GM23338 (cell line): ENCODE data around the gene WDR93. TPM values are rescaled to one million over a fixed set of nuclear protein-coding genes. Genes with fewer than 3 reads are reported as not detected.

ENCODE experiments used
- ATAC-seq: fragments of 200-7000 bp; cut with Tn5 transposase; 3 replicates; pipeline ENCODE4 v1.9.1; 2020
- DNase-seq: peaks from one replicate; pipeline ENCODE4 v3.0.0-alpha.2; 2015; ENCODE audit warnings: low spot score
- H2AFZ ChIP-seq: fragments of 200-600 bp; sonication (generic); 2 replicates; pipeline ENCODE4 v1.8.0; 2016; ENCODE audit warnings: antibody characterized with exemption, mild to moderate bottlenecking, moderate library complexity
- H3F3A ChIP-seq: fragments of 200-600 bp; sonication (generic); replicated peaks from 2 replicates; pipeline ENCODE4 v1.8.0; 2017; ENCODE audit warnings: antibody characterized with exemption, mixed run types, low read depth
- H3K27ac ChIP-seq: fragments of 200-600 bp; sonication (generic); 2 replicates; pipeline ENCODE4 v1.6.1; 2016; ENCODE audit warnings: low read depth
- H3K27me3 ChIP-seq: fragments of 200-600 bp; sonication (generic); 2 replicates; pipeline ENCODE4 v1.8.0; 2016; ENCODE audit warnings: mild to moderate bottlenecking, mixed run types, moderate library complexity; ENCODE audit not compliant: insufficient read depth
- H3K36me3 ChIP-seq: fragments of 200-600 bp; sonication (generic); 2 replicates; pipeline ENCODE4 v1.8.0; 2016; ENCODE audit warnings: mild to moderate bottlenecking; ENCODE audit not compliant: insufficient read depth
- H3K4me1 ChIP-seq: fragments of 200-600 bp; sonication (generic); 2 replicates; pipeline ENCODE4 v1.8.0; 2016; ENCODE audit warnings: mild to moderate bottlenecking, moderate library complexity; ENCODE audit not compliant: insufficient read depth
- H3K4me2 ChIP-seq: fragments of 200-600 bp; sonication (generic); 2 replicates; pipeline ENCODE4 v1.7.1; 2017; ENCODE audit warnings: mixed run types
- H3K4me3 ChIP-seq: fragments of 200-600 bp; sonication (generic); 2 replicates; pipeline ENCODE4 v1.6.1; 2016; ENCODE audit warnings: mixed run types
- H3K79me2 ChIP-seq: fragments of 200-600 bp; sonication (generic); replicated peaks from 2 replicates; pipeline ENCODE4 v1.8.0; 2017; ENCODE audit warnings: mild to moderate bottlenecking; ENCODE audit not compliant: insufficient read depth
- H3K9me2 ChIP-seq: fragments of 200-600 bp; sonication (generic); 2 replicates; pipeline ENCODE4 v1.8.0; 2017; ENCODE audit not compliant: insufficient read depth
- H4K20me1 ChIP-seq: fragments of 200-600 bp; sonication (generic); replicated peaks from 2 replicates; pipeline ENCODE4 v1.8.0; 2017; ENCODE audit warnings: mild to moderate bottlenecking; ENCODE audit not compliant: insufficient read depth
- H3K27ac Mint-ChIP-seq: 2 replicates; pipeline ENCODE4 v1.8.0; 2020; ENCODE audit warnings: inconsistent platforms, mild to moderate bottlenecking, moderate library complexity, mixed read lengths
- H3K27me3 Mint-ChIP-seq: 3 replicates; pipeline ENCODE4 v1.8.0; 2022; ENCODE audit warnings: low read depth, mild to moderate bottlenecking, moderate library complexity, mixed read lengths, inconsistent platforms; ENCODE audit not compliant: insufficient read depth, poor library complexity
- H3K36me3 Mint-ChIP-seq: 3 replicates; pipeline ENCODE4 v1.8.0; 2021; ENCODE audit warnings: low read depth, mild to moderate bottlenecking, inconsistent platforms, moderate library complexity, mixed read lengths
- H3K4me1 Mint-ChIP-seq: 3 replicates; pipeline ENCODE4 v1.8.0; 2020; ENCODE audit warnings: mild to moderate bottlenecking, inconsistent platforms, mixed read lengths
- H3K4me3 Mint-ChIP-seq: 3 replicates; pipeline ENCODE4 v1.8.0; 2021; ENCODE audit warnings: moderate library complexity, mild to moderate bottlenecking, inconsistent platforms, mixed read lengths
- H3K9me3 Mint-ChIP-seq: 3 replicates; pipeline ENCODE4 v1.8.0; 2020; ENCODE audit warnings: moderate library complexity, mild to moderate bottlenecking, inconsistent platforms, mixed read lengths
- CREB1 ChIP-seq: fragments of 250-450 bp; sonication (Bioruptor Pico); IDR thresholded peaks from 2 replicates; pipeline ENCODE4 v1.5.0; 2020; ENCODE audit warnings: low read depth, mild to moderate bottlenecking, moderate library complexity
- POLR2AphosphoS5 ChIP-seq: IDR thresholded peaks from 2 replicates; pipeline ENCODE4 v1.6.1; 2016; ENCODE audit warnings: antibody characterized with exemption, low read depth
- STAT1 ChIP-seq: IDR thresholded peaks from one replicate; pipeline ENCODE4 v1.6.1; 2016; ENCODE audit warnings: antibody characterized with exemption; ENCODE audit not compliant: unreplicated experiment
- ZNF462 ChIP-seq: fragments of 250-450 bp; sonication (Bioruptor Pico); IDR thresholded peaks from 2 replicates; pipeline ENCODE4 v1.5.0; 2020; ENCODE audit warnings: mild to moderate bottlenecking, moderate library complexity
- polyA plus RNA-seq: library from polyadenylated mRNA; unstranded; fragments of >200 nt; fragmentation: Nextera tagmentation; extraction: Ambion mirVana; gene quantifications from 2 replicates; pipeline ENCODE4 v1.2.1, GENCODE V29; 2016
- total RNA-seq: library from RNA; depleted of rRNA; stranded (reverse); fragments of >200 nt; shearing (Covaris generic); gene quantifications from 2 replicates; pipeline ENCODE4 v1.2.3, GENCODE V29; 2014
- TF ChIP-seq, protein P1 (sequence below): IDR thresholded peaks from 2 replicates; pipeline ENCODE4 v1.6.1; 2016; ENCODE audit warnings: antibody characterized with exemption

The WDR93 gene
- total and polyA plus RNA-seq, 2 experiments from 2014 or later, result 0.14 TPM; not detected in 1

GRCh38 chr15:89641053-89641452 lies 49.6 kb upstream of the WDR93 start (continued):
- no peak for TF ChIP-seq ZNF462 (CRISPR knock-in tag)
- TF ChIP-seq, protein P1, sequence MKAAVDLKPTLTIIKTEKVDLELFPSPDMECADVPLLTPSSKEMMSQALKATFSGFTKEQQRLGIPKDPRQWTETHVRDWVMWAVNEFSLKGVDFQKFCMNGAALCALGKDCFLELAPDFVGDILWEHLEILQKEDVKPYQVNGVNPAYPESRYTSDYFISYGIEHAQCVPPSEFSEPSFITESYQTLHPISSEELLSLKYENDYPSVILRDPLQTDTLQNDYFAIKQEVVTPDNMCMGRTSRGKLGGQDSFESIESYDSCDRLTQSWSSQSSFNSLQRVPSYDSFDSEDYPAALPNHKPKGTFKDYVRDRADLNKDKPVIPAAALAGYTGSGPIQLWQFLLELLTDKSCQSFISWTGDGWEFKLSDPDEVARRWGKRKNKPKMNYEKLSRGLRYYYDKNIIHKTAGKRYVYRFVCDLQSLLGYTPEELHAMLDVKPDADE, result no peak
- TF ChIP-seq CREB1 (CRISPR knock-in tag), result no peak
- TF ChIP-seq POLR2AphosphoS5, result no peak

- ATAC-seq, result no peak
- H4K20me1 ChIP-seq, result no peaks in the 10 kb centered on the region
- TF ChIP-seq ZNF462 (CRISPR knock-in tag) (no peak), STAT1 (no peak)
Observed at GRCh38 chr15:89642106-89642505, 48.5 kb upstream of the WDR93 start.

More at GRCh38 chr15:89642106-89642505, 48.5 kb upstream of the WDR93 start:
- Mint-ChIP-seq H3K27ac (no peak overlapping the region), H3K9me3 (peaks cover 19% of the 10 kb centered on the region; the same call in 2 of the 3 replicates), H3K4me3 (no peak overlapping the region), H3K27me3 (peaks cover 6% of the 10 kb centered on the region), H3K4me1 (no peaks in the 10 kb centered on the region; the same call in 2 of the 3 replicates), H3K36me3 (peaks cover 61% of the 10 kb centered on the region)
- Histone ChIP-seq H3F3A (no peaks in the 10 kb centered on the region), H3K4me3 (no peak overlapping the region), H3K36me3 (peaks cover 11% of the 10 kb centered on the region; the same call in 1 of the 2 replicates), H3K4me2 (no peak overlapping the region), H3K4me1 (no peaks in the 10 kb centered on the region), H3K79me2 (no peaks in the 10 kb centered on the region), H3K27me3 (no peaks in the 10 kb centered on the region), H2AFZ (no peak overlapping the region), H3K9me2 (no peaks in the 10 kb centered on the region), H3K27ac (no peak overlapping the region)
- DNase-seq, result no peak
